ENCODE data around the gene LIMK1.
"Not testable (repeated sequence)": the region's sequence is repeated elsewhere in the genome, so short reads cannot be mapped to it uniquely, and the experiment has no call there.

LIMK1 gene

GRCh38 chr7:74126220-74126880 is 42.7 kb downstream of the LIMK1 start:
- DNase-seq: no peak

- DNase-seq: no peak
These were observed 46.3 kb downstream of the LIMK1 start for GRCh38 chr7:74129887-74130286.

GRCh38 chr7:74130518-74130917 is 46.9 kb downstream of the LIMK1 start:
- DNase-seq: no peak

GRCh38 chr7:74134117-74134620 is 50.6 kb downstream of the LIMK1 start:
- no peak for DNase-seq

- DNase-seq: no peak
These were observed 54.8 kb downstream of the LIMK1 start for GRCh38 chr7:74138334-74138867.

GRCh38 chr7:74138945-74139843 is 55.6 kb downstream of the LIMK1 start:
- no peak for DNase-seq

- DNase-seq: no peak
These were observed 58.1 kb downstream of the LIMK1 start for GRCh38 chr7:74141705-74142104.

GRCh38 chr7:74143383-74143782 is 59.8 kb downstream of the LIMK1 start:
- no peak for DNase-seq

- no peak for DNase-seq
These were observed 64.9 kb downstream of the LIMK1 start for GRCh38 chr7:74148491-74148890.

GRCh38 chr7:74149071-74149470 is 65.5 kb downstream of the LIMK1 start:
- no peak for DNase-seq

GRCh38 chr7:74149603-74150002 is 66.0 kb downstream of the LIMK1 start:
- DNase-seq: no peak

GRCh38 chr7:74153736-74154135 is 70.1 kb downstream of the LIMK1 start:
- no peak for DNase-seq

GRCh38 chr7:74155810-74156395 is 72.3 kb downstream of the LIMK1 start:
- no peak for DNase-seq

- DNase-seq: no peak
These were observed 74.0 kb downstream of the LIMK1 start for GRCh38 chr7:74157605-74158004.

GRCh38 chr7:74164985-74165456 is 81.4 kb downstream of the LIMK1 start:
- no peak for DNase-seq

- no peak for DNase-seq
These were observed 82.4 kb downstream of the LIMK1 start for GRCh38 chr7:74165867-74166593.

- DNase-seq: not testable (repeated sequence)
These were observed 83.7 kb downstream of the LIMK1 start for GRCh38 chr7:74167324-74167723.
